ENCODE measurements around the gene GPR84.

Gene GPR84

GRCh38 chr12:54390668-54391551, 26.6 kb upstream of the GPR84 start:
- H3K27ac ChIP-seq (ENCODE audit: low read length): no peak overlapping the region
- H3K4me3 ChIP-seq (ENCODE audit: low read depth in 1 of 2, low read length in 2 of 2): no peak overlapping the region
- H3K36me3 ChIP-seq (ENCODE audit: insufficient read depth, low read length): peaks cover 15% of the 10 kb centered on the region
- no peaks in the 10 kb centered on the region for H4K20me1 ChIP-seq (ENCODE audit: insufficient read depth, low read length)
- H3K4me2 ChIP-seq (ENCODE audit: insufficient read depth, low read length): no peak overlapping the region
- ATAC-seq (ENCODE audit: insufficient read depth, low read depth) (no peak), DNase-seq (no peak)
- TF ChIP-seq CTCF (IDR thresholded peaks at IDR 0.05; ENCODE audit: borderline replicate concordance, extremely low read depth, low read length, poor library complexity, severe bottlenecking) (no peak), EZH2 (IDR thresholded peaks at IDR 0.05; ENCODE audit: borderline replicate concordance, low read depth, low read length, severe bottlenecking) (no peak)
- H3K9ac ChIP-seq (ENCODE audit: low read depth, low read length): no peak overlapping the region
- no peaks in the 10 kb centered on the region for H3K79me2 ChIP-seq (ENCODE audit: insufficient read depth, low read length)
- no peaks in the 10 kb centered on the region for H3K9me3 ChIP-seq (ENCODE audit: insufficient read depth, low read length, severe bottlenecking)
- no peak overlapping the region for H2AFZ ChIP-seq (ENCODE audit: low read depth, low read length)
- H3K4me1 ChIP-seq (ENCODE audit: insufficient read depth, low read length): no peaks in the 10 kb centered on the region
- H3K27me3 ChIP-seq (ENCODE audit: insufficient read depth, low read length, poor library complexity): no peaks in the 10 kb centered on the region

GRCh38 chr12:54390176-54390667, 25.9 kb upstream of the GPR84 start:
- no peaks in the 10 kb centered on the region for H3K79me2 ChIP-seq (ENCODE audit: insufficient read depth, low read length)
- no peak overlapping the region for H3K4me3 ChIP-seq (ENCODE audit: low read depth in 1 of 2, low read length in 2 of 2)
- no peak overlapping the region for H3K4me2 ChIP-seq (ENCODE audit: insufficient read depth, low read length)
- no peaks in the 10 kb centered on the region for H3K27me3 ChIP-seq (ENCODE audit: insufficient read depth, low read length, poor library complexity)
- TF ChIP-seq EZH2 (IDR thresholded peaks at IDR 0.05; ENCODE audit: borderline replicate concordance, low read depth, low read length, severe bottlenecking) (no peak), CTCF (IDR thresholded peaks at IDR 0.05; ENCODE audit: borderline replicate concordance, extremely low read depth, low read length, poor library complexity, severe bottlenecking) (no peak)
- no peaks in the 10 kb centered on the region for H3K9me3 ChIP-seq (ENCODE audit: insufficient read depth, low read length, severe bottlenecking)
- no peak overlapping the region for H2AFZ ChIP-seq (ENCODE audit: low read depth, low read length)
- no peaks in the 10 kb centered on the region for H4K20me1 ChIP-seq (ENCODE audit: insufficient read depth, low read length)
- peaks cover 10% of the 10 kb centered on the region; the same call in 1 of the 2 replicates for H3K36me3 ChIP-seq (ENCODE audit: insufficient read depth, low read length)
- ATAC-seq (ENCODE audit: insufficient read depth, low read depth): no peak
- no peak overlapping the region for H3K9ac ChIP-seq (ENCODE audit: low read depth, low read length)
- no peaks in the 10 kb centered on the region for H3K4me1 ChIP-seq (ENCODE audit: insufficient read depth, low read length)
- H3K27ac ChIP-seq (ENCODE audit: low read length): no peak overlapping the region
- no peak for DNase-seq

- H3K4me3 ChIP-seq (ENCODE audit: low read depth in 1 of 2, low read length in 2 of 2): no peak overlapping the region
- H3K27me3 ChIP-seq (ENCODE audit: insufficient read depth, low read length, poor library complexity): no peaks in the 10 kb centered on the region
- no peak for TF ChIP-seq EZH2 (IDR thresholded peaks at IDR 0.05; ENCODE audit: borderline replicate concordance, low read depth, low read length, severe bottlenecking)
- TF ChIP-seq CTCF (IDR thresholded peaks at IDR 0.05; ENCODE audit: borderline replicate concordance, extremely low read depth, low read length, poor library complexity, severe bottlenecking): no peak
- DNase-seq (no peak), ATAC-seq (ENCODE audit: insufficient read depth, low read depth) (no peak)
- no peaks in the 10 kb centered on the region for H4K20me1 ChIP-seq (ENCODE audit: insufficient read depth, low read length)
- H3K4me2 ChIP-seq (ENCODE audit: insufficient read depth, low read length): no peak overlapping the region
- no peak overlapping the region for H3K27ac ChIP-seq (ENCODE audit: low read length)
- no peaks in the 10 kb centered on the region for H3K9me3 ChIP-seq (ENCODE audit: insufficient read depth, low read length, severe bottlenecking)
- no peaks in the 10 kb centered on the region for H3K4me1 ChIP-seq (ENCODE audit: insufficient read depth, low read length)
- H3K36me3 ChIP-seq (ENCODE audit: insufficient read depth, low read length): 0 out of 2 replicates have a peak, but pooled peaks cover 5% of the 10 kb centered on the region
- H2AFZ ChIP-seq (ENCODE audit: low read depth, low read length): no peak overlapping the region
- no peak overlapping the region for H3K9ac ChIP-seq (ENCODE audit: low read depth, low read length)
- no peaks in the 10 kb centered on the region for H3K79me2 ChIP-seq (ENCODE audit: insufficient read depth, low read length)
These were observed 25.4 kb upstream of the GPR84 start for GRCh38 chr12:54389607-54390175.

All from DND-41 (cell line).